Brain pericyte (primary cell): Measurements from ENCODE around the gene MAP3K15.

Experiments
- DNase-seq: peaks from one replicate; pipeline ENCODE4 v3.0.0-alpha.2; 2012; ENCODE audit warnings: low read depth, low spot score

MAP3K15 gene

DNA sequence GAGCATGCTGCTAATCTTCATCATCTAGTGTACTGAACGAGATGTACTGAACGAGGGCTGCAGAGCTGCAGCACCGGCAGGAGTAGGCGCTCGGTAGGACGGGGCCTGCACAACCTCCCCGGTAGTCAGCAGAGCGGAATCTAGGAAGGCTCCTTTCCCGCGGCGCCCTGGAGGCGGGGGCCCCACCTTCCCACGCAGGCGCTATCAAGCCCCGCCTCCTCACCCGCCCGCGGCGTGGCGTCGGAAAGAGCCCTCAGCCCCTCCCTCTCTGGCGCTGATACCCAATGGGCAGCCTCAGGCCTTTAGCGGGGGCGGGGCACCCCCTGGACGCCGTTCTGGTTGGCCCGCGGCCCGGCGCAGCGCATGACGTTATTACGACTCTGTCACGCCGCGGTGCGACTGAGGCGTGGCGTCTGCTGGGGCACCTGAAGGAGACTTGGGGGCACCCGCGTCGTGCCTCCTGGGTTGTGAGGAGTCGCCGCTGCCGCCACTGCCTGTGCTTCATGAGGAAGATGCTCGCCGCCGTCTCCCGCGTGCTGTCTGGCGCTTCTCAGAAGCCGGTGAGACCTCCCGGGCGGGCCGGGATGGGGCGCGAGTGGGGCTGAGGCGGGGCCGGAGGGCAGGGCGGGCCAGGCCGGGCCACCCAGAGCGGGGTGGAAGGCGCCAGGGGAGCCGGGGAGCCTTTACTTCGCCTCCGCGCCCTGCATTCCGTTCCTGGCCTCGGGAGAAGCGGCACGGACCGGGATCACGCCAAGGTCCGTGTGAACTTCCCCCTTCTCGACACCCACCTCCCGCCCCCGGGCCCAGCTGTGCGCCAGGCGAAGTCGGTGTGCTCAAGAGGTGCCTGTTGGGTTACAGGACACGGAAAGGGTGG, 171.5 kb downstream of the MAP3K15 start, which contains the start of gene PDHA1:
Gene PDHA1, plus strand, starts transcription at position 393 of the 874 bp plus-strand sequence. Its CDS starts 111 bp downstream, at position 504.
- DNase-seq = peak; percentile 79

DNA sequence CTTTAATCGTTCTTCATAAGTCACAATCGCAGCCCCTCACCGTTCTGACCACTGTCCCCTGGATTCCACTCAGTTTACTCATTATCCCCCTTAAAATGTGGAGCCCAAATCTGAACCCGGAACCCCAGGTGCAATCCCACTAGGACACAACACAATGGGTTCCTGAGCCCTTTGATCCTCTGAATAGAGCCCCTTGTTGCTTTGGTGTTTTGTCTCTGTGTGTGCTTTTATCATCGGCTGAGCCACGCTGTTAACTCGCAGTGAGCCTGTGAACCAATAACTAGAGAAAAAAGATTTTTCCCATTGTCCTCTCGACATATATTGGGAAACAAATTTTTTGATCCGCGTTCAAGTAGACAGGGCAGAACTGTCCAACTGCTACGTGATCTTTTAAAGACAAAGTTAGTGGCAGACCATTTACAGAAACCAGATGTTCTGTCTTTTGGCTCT, 172.2 kb downstream of the MAP3K15 start:
- no peak for DNase-seq

- DNase-seq = no peak
Observed at GRCh38 chrX:19342331-19342906, 172.9 kb downstream of the MAP3K15 start.

DNA sequence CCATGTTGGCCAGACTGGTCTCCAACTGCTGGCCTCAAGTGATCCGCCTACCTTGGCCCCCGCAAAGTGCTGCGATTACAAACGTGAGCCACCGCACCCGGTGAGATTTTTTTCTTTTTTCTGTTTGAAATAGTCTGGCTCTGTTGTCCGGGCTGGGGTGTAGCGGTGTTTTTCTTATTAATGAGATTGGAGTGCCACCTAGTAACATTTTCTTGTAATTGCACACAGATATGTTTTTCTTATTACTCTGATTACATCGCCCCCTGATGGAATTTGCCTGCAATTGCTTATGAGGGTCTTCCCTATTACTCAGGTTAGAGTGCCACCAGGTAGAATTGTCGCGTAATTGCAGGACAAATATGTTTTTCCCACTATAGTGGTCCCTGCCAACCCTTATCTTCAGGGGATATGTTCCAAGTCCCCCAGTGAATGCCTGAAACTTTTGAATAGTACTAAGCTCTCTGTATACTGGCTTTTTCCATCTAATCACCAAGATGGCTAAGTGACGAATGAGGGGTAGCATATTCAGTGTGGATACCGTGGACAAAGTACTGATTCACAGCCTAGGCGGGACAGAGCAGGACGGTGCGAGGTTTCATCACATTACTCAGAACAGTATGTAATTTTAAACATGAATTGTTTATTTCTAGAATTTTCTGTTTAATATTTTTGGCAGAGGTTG, 180.2 kb downstream of the MAP3K15 start:
- no peak for DNase-seq

GRCh38 chrX:19332983-19333382, 182.3 kb downstream of the MAP3K15 start:
- DNase-seq = no peak

DNA sequence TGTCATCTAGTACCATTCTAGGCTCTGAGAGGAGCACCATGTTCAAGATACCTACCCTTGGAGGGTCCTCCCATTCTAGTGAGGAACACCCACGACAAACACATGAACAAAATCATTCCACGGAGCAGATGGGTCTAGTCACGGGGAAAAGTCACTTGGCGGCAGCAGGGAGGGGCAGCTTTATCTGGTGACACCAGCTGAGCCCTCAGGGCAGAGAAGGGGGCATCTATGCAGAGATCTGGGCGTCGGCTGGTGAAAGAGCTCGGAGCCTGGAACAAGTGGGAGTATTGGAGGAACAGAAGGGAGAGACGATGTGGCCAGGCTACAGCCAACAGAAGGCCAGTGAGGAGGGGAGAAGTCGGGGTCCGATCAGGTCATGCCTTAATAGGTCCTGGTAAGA, 183.5 kb downstream of the MAP3K15 start:
- DNase-seq = no peak

DNA sequence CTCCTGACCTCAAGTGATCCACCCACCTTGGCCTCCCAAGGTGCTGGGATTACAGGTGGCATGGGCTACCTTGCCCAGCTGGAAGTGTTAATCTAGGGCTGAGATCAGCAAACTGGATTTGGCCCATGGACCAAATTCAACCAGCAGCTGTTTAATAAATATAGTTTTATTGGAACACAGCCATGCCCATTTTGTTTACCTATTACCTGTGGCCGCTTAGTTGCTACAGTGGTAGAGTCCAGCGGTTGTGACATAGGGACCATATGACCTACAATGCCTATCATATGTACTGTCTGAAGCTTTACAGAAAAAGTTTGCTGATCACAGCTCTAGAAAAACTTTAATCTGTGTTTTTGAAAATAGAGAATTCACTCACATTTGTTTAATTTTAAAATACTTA, 188.7 kb downstream of the MAP3K15 start:
- no peak for DNase-seq
